ENCODE data around the gene ATXN7L1.

The ATXN7L1 gene

GRCh38 chr7:105779856-105780780 lies 96.3 kb downstream of the ATXN7L1 start:
- H3K9me3 ChIP-seq (ENCODE audit: control insufficient read depth, low read length), result no peaks in the 10 kb centered on the region
- H2AFZ ChIP-seq, result no peak overlapping the region
- H3K36me3 ChIP-seq (ENCODE audit: control insufficient read depth, insufficient read depth, low read length), result no peaks in the 10 kb centered on the region
- no peak overlapping the region for H3K4me3 ChIP-seq (ENCODE audit: low read depth, low read length)
- H3K4me2 ChIP-seq (ENCODE audit: low read length), result no peak overlapping the region
- TF ChIP-seq, protein P1, sequence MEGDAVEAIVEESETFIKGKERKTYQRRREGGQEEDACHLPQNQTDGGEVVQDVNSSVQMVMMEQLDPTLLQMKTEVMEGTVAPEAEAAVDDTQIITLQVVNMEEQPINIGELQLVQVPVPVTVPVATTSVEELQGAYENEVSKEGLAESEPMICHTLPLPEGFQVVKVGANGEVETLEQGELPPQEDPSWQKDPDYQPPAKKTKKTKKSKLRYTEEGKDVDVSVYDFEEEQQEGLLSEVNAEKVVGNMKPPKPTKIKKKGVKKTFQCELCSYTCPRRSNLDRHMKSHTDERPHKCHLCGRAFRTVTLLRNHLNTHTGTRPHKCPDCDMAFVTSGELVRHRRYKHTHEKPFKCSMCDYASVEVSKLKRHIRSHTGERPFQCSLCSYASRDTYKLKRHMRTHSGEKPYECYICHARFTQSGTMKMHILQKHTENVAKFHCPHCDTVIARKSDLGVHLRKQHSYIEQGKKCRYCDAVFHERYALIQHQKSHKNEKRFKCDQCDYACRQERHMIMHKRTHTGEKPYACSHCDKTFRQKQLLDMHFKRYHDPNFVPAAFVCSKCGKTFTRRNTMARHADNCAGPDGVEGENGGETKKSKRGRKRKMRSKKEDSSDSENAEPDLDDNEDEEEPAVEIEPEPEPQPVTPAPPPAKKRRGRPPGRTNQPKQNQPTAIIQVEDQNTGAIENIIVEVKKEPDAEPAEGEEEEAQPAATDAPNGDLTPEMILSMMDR (IDR thresholded peaks at IDR 0.05), result no peak
- no peak overlapping the region for H3K27ac ChIP-seq
- no peak overlapping the region for H3K9ac ChIP-seq
- no peaks in the 10 kb centered on the region for H3K4me1 ChIP-seq
- no peaks in the 10 kb centered on the region for H3K79me2 ChIP-seq
- no peaks in the 10 kb centered on the region for H3K27me3 ChIP-seq (ENCODE audit: control insufficient read depth, insufficient read depth, low read length)

GRCh38 chr7:105778956-105779355 lies 97.4 kb downstream of the ATXN7L1 start:
- Histone ChIP-seq H3K9ac (no peak overlapping the region), H2AFZ (no peak overlapping the region), H3K79me2 (no peaks in the 10 kb centered on the region), H3K9me3 (ENCODE audit: control insufficient read depth, low read length) (no peaks in the 10 kb centered on the region), H3K4me3 (ENCODE audit: low read depth, low read length) (no peak overlapping the region), H3K27me3 (ENCODE audit: control insufficient read depth, insufficient read depth, low read length) (no peaks in the 10 kb centered on the region), H3K4me2 (ENCODE audit: low read length) (no peak overlapping the region), H3K36me3 (ENCODE audit: control insufficient read depth, insufficient read depth, low read length) (no peaks in the 10 kb centered on the region), H3K27ac (no peak overlapping the region), H3K4me1 (no peaks in the 10 kb centered on the region)
- TF ChIP-seq, protein P1 (IDR thresholded peaks at IDR 0.05), result no peak

DNA sequence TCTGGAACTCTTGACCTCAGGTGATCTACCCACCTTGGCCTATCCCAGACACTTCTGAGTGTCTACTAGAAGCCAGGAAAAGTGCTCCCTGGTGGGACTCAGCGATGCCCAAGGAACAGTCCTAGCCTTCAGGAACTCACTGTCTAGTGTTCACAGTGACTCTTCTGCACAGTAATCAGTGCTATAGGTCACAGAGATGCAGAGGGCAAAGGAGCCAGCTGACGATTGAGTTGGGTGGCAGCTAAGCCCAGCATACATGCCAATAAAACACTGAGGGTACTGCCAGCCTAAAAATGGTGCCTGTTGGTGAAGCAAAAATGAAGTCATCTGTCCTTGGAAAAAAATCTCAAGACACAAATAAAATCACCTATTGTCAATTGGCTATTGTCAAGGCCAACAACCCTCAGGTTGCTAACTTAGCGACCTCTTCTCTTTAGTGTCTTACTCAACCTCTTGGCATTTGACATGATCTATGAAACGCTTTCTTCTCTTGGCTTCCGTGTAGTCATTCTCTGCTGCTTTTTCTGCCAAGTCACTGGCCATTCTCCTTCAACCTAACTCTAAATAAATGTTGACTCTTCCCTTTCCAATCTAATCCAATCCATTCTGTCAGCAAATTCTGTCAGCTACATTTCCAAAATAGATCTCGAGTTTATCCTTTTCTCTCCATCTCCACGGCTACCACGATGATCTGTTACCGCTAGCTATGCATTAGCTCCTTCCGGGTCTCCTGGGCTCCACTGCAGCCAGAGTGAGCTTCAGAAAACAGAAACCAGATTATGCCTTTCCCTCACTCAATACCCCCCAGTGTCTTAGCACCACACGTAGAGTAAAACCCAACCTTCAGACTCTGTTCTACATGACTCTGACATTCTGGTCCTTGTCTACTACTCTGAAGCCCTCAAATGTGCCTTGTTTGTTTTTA lies 99.2 kb downstream of the ATXN7L1 start:
- Histone ChIP-seq H3K27ac (no peak overlapping the region), H3K4me1 (no peaks in the 10 kb centered on the region)
- TF ChIP-seq, protein P1 (IDR thresholded peaks at IDR 0.05), result no peak

GRCh38 chr7:105776068-105776790 lies 100.2 kb downstream of the ATXN7L1 start:
- Histone ChIP-seq H2AFZ (no peak overlapping the region), H3K4me2 (ENCODE audit: low read length) (no peak overlapping the region), H3K36me3 (ENCODE audit: control insufficient read depth, insufficient read depth, low read length) (no peaks in the 10 kb centered on the region), H3K27ac (no peak overlapping the region), H3K27me3 (ENCODE audit: control insufficient read depth, insufficient read depth, low read length) (no peaks in the 10 kb centered on the region), H3K4me1 (no peaks in the 10 kb centered on the region), H3K9ac (no peak overlapping the region), H3K4me3 (ENCODE audit: low read depth, low read length) (no peak overlapping the region), H3K79me2 (no peaks in the 10 kb centered on the region), H3K9me3 (ENCODE audit: control insufficient read depth, low read length) (no peaks in the 10 kb centered on the region)
- TF ChIP-seq, protein P1 (IDR thresholded peaks at IDR 0.05), result no peak

More for the DNA sequence above, 99.2 kb downstream of the ATXN7L1 start:
- H3K4me2 ChIP-seq (ENCODE audit: low read length), result no peak overlapping the region
- H2AFZ ChIP-seq, result no peak overlapping the region
- H3K4me3 ChIP-seq (ENCODE audit: low read depth, low read length), result no peak overlapping the region
- H3K36me3 ChIP-seq (ENCODE audit: control insufficient read depth, insufficient read depth, low read length), result no peaks in the 10 kb centered on the region
- H3K79me2 ChIP-seq, result no peaks in the 10 kb centered on the region
- no peak overlapping the region for H3K9ac ChIP-seq
- H3K27me3 ChIP-seq (ENCODE audit: control insufficient read depth, insufficient read depth, low read length), result no peaks in the 10 kb centered on the region
- no peaks in the 10 kb centered on the region for H3K9me3 ChIP-seq (ENCODE audit: control insufficient read depth, low read length)
